HG03558 (cell line): Measurements from ENCODE around the gene TMEM240.
"Not testable (repeated sequence)": the region's sequence is repeated elsewhere in the genome, so short reads cannot be mapped to it uniquely, and the experiment has no call there.

Experiments
- ATAC-seq: cut with Tn5 transposase; IDR thresholded peaks from one replicate; pipeline ENCODE4 v1.9.1; 2021; ENCODE audit warnings: moderate number of reproducible peaks; ENCODE audit not compliant: unreplicated experiment; ENCODE audit errors: extremely low read depth

Gene TMEM240

DNA sequence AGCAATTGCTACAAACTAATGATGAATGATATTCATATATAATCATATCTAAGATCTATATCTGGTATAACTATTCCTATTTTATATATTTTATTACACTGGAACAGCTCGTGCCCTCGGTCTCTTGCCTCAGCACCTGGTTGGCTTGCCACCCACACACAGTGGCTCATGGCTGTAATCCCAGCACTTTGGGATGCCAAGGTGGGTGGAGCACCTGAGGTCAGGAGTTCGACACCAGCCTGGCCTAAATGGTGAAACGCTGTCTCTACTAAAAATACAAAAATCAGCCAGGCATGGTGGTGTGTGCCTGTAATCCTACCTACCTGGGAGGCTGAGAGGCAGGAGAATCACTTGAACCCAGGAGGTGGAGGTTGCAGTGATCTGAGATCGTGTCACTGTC, 34.6 kb downstream of the TMEM240 start:
- ATAC-seq = not testable (repeated sequence)

DNA sequence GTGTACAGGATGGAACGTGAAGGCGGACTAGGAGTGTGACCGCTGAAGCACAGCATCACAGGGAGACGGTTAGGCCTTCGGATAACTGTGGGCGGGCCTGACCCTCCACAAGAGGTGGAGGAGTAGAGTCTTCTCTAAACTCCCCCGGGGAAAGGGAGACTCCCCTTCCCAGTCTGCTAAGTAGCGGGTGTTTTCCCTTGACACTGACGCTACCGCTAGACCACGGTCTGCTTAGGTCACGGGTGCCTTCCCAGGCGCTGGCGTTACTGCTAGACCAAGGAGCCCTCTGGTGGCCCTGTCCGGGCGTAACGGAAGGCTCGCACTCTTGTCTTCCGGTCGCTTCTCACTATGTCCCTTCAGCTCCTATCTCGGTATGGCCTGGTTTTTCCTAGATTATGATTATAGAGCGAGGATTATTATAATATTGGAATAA, 35.0 kb downstream of the TMEM240 start:
- not testable (repeated sequence) for ATAC-seq

DNA sequence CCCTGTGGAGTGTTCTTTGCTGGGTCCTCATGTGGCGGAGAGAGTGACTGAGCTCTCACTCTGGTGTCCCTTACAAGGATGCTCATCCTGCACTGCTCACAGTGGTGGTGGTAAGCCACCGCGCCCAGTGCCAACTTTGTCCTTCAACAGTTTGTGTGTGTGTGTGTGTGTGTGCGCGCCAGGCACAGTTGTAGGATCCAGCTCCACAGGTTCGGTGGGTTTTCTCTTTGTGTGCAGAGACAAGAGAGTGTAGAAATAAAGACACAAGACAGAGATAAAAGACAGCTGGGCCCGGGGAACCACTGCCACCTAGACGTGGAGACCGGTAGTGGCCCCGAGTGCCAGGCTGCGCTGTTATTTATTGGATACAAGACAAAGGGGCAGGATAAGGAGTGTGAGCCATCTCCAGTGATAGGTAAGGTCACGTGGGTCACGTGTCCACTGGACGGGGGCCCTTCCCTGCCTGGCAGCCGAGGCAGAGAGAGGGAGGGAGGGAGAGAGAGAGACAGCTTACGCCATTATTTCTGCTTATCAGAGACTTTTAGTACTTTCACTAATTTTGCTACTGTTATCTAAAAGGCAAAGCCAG, 35.6 kb downstream of the TMEM240 start:
- ATAC-seq = not testable (repeated sequence)

- not testable (repeated sequence) for ATAC-seq
Measured at GRCh38 chr1:1495461-1495975, 44.9 kb downstream of the TMEM240 start.

DNA sequence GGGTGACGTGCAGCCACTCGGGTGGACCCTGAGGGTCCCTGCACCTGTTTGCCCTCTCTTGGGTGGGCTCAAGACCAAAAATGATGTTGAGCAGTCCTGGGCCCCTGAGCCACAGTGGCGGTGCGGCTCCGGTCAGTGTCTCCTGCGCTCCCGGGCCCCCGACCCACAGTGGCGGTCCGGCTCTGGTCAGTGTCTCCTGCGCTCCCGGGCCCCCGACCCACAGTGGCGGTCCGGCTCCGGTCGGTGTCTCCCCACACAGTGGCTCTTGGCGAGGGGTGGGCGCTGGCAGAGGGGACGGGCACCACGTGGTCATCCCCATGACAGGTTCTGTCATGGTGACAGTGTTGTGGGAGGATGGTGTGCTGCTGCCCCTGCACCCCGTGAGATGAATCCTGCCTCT, 46.1 kb downstream of the TMEM240 start:
- not testable (repeated sequence) for ATAC-seq

DNA sequence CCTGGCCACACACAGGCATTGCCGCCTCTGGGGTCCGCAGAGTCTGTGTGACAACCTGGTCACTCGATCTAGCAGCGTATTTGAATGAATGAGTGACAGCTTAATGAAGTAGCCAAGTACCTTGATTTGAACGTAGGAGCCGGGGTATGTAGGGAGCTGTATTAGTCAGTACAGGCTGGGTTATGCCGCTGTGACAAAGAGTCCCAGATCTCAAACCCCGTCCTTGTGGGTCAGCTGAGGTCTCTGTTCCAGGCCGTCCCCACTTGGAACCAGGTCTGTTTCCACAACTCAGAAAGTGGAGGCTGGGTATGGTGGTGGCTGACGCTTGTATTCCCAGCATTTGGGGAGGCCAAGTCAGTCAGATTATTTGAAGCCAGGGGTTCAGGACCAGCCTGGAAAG, 48.8 kb downstream of the TMEM240 start:
- no peak for ATAC-seq

DNA sequence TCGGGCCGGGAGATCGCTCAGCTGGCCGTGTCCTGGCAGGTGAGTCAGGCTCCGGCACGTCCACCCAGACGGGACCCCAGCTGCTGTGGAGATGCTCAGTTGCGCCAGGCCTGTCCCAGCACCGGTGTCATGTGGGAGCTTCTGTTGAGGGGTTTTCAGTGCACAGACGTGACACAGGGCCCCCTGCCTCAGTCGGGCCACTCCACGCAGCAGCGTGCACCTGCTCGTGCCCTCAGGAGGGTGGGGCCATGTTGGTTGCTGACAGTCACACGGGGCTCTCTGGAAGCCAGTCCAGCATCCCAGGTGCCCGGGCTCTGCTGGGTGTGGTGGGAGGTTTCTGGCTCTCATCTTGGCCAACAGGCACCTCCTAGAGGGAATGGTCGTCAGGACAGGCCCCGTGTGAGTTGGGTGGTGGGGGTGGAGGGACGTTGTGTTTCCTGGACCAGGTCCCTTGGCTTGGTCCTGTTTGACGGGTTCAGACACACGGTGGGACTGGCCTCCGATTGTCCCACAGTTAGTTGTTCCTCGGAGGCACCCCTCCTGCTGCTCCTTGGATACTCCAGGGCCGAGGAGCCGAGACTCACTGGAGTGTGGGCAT, 49.7 kb downstream of the TMEM240 start:
- ATAC-seq = no peak

DNA sequence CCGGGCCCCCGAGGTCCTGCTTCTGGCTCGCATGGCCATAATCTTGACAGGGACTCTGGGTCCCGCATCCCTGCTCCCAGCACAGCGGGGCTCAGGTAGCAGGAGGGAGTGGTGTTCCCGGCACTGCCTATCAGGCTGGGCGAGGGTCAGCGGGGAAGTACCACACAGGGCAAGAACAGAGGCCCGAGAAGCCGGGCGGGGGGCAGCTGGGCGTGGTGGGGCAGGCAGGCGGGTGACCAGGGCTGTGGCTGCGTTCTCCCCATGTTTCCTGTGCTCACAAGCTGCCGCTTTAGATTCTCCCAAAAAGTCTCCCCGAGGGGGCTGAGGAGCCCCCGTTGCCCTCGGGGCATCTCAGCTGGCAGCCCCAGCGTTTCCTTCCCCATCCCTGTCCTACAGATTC, 50.6 kb downstream of the TMEM240 start:
- ATAC-seq = no peak

- no peak for ATAC-seq
Measured at GRCh38 chr1:1489231-1489630, 51.2 kb downstream of the TMEM240 start.

DNA sequence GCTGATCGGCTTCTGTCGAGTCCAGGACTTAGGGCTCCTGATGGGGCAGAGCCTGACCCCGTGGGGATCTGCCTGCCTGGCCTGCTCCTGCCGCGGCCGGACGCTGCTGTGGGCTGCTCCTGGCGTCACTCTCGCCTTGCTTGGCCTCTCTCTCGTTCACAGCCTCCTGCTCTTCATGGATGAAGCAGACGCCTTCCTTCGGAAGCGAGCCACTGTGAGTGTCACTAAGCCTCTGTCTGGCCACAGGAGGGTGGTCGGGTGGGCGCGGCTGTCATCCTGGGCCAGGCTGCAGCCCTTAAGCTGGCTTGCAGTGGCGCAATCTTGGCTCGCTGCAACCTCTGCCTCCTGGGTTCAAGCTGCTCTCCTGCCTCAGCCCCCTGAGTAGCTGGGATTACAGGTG, 52.7 kb downstream of the TMEM240 start:
- no peak for ATAC-seq

- not testable (repeated sequence) for ATAC-seq
Measured at GRCh38 chr1:1485755-1486317, 54.6 kb downstream of the TMEM240 start.

- not testable (repeated sequence) for ATAC-seq
Measured at GRCh38 chr1:1484976-1485750, 55.3 kb downstream of the TMEM240 start.
